ENCODE measurements around the gene CFAP43.

The CFAP43 gene

GRCh38 chr10:104254493-104255310, 22.5 kb upstream of the CFAP43 start, which contains the start of gene GSTO1:
Gene GSTO1, plus strand, starts transcription at chr10:104254892. Its CDS starts 37 bp downstream, at chr10:104254929.
- in situ Hi-C loops (cut with HindIII; ENCODE audit: low pct_ligation_motif_present, low sequenced_read_pairs): no loop called here
- H3K27me3 ChIP-seq (replicated peaks): no peaks in the 10 kb centered on the region
- peak; percentile 36 for TF ChIP-seq CTCF (IDR thresholded peaks at IDR 0.05; ENCODE audit: low read depth, low read length, missing control alignments)
- peak within 1 kb of the TSS; percentile 82 for H3K4me3 ChIP-seq (ENCODE audit: low read depth, low read length)
- peak; percentile 45 for DNase-seq
- H3K27ac ChIP-seq: peak within 1 kb of the TSS; percentile 95
- H3K36me3 ChIP-seq (replicated peaks): peaks cover 23% of the 10 kb centered on the region

- peak overlapping the region; percentile 95 for H3K27ac ChIP-seq
- H3K36me3 ChIP-seq (replicated peaks): peaks cover 14% of the 10 kb centered on the region
- no peak for DNase-seq
- no peak for TF ChIP-seq CTCF (IDR thresholded peaks at IDR 0.05; ENCODE audit: low read depth, low read length, missing control alignments)
- H3K4me3 ChIP-seq (ENCODE audit: low read depth, low read length): peak overlapping the region; percentile 82
- no peaks in the 10 kb centered on the region for H3K27me3 ChIP-seq (replicated peaks)
- in situ Hi-C loops (cut with HindIII; ENCODE audit: low pct_ligation_motif_present, low sequenced_read_pairs): no loop called here
Observed at GRCh38 chr10:104253606-104254410, 21.6 kb upstream of the CFAP43 start.

- DNase-seq: no peak
- TF ChIP-seq CTCF (IDR thresholded peaks at IDR 0.05; ENCODE audit: low read depth, low read length, missing control alignments): no peak
- H3K27ac ChIP-seq: no peak overlapping the region
- H3K27me3 ChIP-seq (replicated peaks): no peaks in the 10 kb centered on the region
- H3K36me3 ChIP-seq (replicated peaks): peaks cover 9% of the 10 kb centered on the region
- in situ Hi-C loops (cut with HindIII; ENCODE audit: low pct_ligation_motif_present, low sequenced_read_pairs): no loop called here
- no peak overlapping the region for H3K4me3 ChIP-seq (ENCODE audit: low read depth, low read length)
Observed at GRCh38 chr10:104253106-104253505, 20.9 kb upstream of the CFAP43 start.

- DNase-seq: no peak
- no peak overlapping the region for H3K27ac ChIP-seq
- no peak overlapping the region for H3K4me3 ChIP-seq (ENCODE audit: low read depth, low read length)
- no peak for TF ChIP-seq CTCF (IDR thresholded peaks at IDR 0.05; ENCODE audit: low read depth, low read length, missing control alignments)
- peaks cover 4% of the 10 kb centered on the region for H3K36me3 ChIP-seq (replicated peaks)
- no peaks in the 10 kb centered on the region for H3K27me3 ChIP-seq (replicated peaks)
- in situ Hi-C loops (cut with HindIII; ENCODE audit: low pct_ligation_motif_present, low sequenced_read_pairs): no loop called here
Observed at GRCh38 chr10:104252368-104252767, 20.2 kb upstream of the CFAP43 start.

- in situ Hi-C loops (cut with HindIII; ENCODE audit: low pct_ligation_motif_present, low sequenced_read_pairs): no loop called here
- no peak for TF ChIP-seq CTCF (IDR thresholded peaks at IDR 0.05; ENCODE audit: low read depth, low read length, missing control alignments)
- no peak overlapping the region for H3K4me3 ChIP-seq (ENCODE audit: low read depth, low read length)
- DNase-seq: no peak
- H3K27ac ChIP-seq: no peak overlapping the region
- H3K36me3 ChIP-seq (replicated peaks): peaks cover 2% of the 10 kb centered on the region
- no peaks in the 10 kb centered on the region for H3K27me3 ChIP-seq (replicated peaks)
Observed at GRCh38 chr10:104251443-104251842, 19.3 kb upstream of the CFAP43 start.

Data from brain microvascular endothelial cell (primary cell).